Muscle of arm (tissue), 12 donors: ENCODE data around the gene CDC25C. TPM values are rescaled to one million over a fixed set of nuclear protein-coding genes. Genes with fewer than 3 reads are reported as not detected.
"Not testable (repeated sequence)": the region's sequence is repeated elsewhere in the genome, so short reads cannot be mapped to it uniquely, and the experiment has no call there.

ENCODE experiments used
- DNase-seq: peaks from one replicate; pipeline ENCODE4 v3.0.0-alpha.2; 2013
- polyA plus RNA-seq, 12 donors: library from polyadenylated mRNA; unstranded; fragments of 120-200 nt; gene quantifications; one replicate each; pipeline ENCODE4 v1.2.1, GENCODE V29; 2013; ENCODE audit not compliant: insufficient read length in 12 of 12

Gene CDC25C
- polyA plus RNA-seq, 12 donors: 1.9 to 13.0 (median 4.2) TPM; not detected in 1

DNA sequence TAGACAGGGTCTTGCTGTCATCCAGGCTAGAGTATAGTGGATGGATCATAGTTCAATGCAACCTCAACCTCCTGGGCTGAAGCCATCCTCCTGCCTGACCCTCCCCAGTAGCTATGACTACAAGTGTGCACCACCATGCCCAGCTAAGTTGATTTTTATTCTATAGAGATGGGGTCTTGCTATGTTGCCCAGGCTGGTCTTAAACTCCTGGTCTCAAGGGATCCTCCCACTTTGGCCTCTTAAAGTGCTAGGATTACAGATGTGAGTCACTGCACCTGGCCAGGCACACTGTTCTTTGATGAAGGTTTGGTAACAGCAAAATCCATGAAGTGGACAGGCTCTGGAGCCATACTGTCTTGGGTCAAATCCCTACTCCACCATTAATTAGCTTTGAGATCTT, 50.7 kb downstream of the CDC25C start:
- no peak for DNase-seq

DNA sequence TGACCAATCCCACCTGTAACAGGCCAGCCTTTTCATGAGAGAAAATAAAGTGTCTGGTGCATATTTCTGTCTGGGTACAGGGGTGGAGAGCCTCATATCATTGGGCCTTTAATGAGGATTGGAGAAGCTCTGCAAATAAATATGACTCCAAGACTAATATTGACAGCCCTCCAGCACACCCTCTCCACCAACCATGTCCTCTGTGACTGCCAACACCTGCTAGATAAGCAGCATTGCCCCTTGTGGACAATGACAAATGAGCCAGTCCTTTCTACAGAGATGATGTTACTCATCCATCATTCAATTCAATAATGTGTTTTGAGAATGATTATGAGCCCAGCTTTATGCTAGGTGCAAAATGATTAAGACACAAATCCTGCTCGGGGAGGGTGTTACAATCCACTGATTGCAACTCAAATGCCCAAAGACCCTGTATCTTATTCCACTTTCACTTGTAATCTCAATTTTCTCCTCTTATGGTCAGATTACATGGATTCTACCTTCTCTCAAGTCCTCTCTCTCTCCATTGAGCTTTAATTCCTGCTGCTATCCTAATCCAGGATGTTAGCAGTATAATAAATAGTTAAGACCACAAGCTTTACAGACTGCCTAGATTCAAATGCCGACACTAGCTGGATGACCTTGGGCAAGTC, 55.1 kb downstream of the CDC25C start:
- DNase-seq: no peak

DNA sequence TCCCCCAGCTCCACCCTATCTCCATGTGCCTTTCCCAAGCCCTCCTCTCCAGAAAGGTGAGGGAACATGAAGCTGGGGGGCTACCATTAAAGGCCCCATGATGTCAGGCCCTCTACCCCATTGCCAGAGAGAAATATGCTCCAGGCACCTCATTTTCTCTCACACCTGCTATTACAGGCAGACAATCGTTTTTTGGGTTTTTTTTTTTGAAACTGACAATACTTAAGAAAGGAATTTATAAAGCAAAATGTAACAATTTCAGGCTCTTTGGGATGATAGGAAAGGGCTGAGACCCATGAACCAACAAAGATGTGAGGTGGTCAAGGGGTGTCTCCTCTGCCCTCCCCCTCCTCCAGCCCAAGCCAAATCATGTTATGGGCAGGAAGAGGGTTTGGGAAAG, 55.7 kb downstream of the CDC25C start:
- no peak for DNase-seq

- DNase-seq: no peak
Observed at GRCh38 chr5:138275379-138275782, 56.2 kb downstream of the CDC25C start.

GRCh38 chr5:138274189-138274853, 57.3 kb downstream of the CDC25C start, which contains the start of gene GFRA3:
Gene GFRA3 (minus strand): TSS chr5:138274621. CDS start chr5:138274424, 197 bp downstream.
- peak; percentile 6 for DNase-seq

DNA sequence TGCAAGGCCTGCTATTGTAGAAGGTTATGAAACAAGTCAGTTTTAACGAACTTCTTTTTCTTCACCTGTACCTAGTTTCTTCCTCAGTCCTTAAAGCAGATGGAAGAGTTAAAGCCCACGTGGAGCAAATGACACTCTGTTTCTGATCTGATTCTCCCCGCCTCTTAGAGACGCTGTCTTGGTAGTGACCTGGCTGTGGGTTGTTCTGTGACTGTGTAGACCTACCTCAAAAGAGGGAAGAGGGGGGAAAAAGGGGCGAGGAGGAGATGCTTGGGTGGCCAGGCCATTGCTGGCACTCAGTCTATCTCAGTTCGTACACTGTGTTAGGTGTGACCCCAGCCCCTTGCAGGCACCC, 57.8 kb downstream of the CDC25C start:
- no peak for DNase-seq

DNA sequence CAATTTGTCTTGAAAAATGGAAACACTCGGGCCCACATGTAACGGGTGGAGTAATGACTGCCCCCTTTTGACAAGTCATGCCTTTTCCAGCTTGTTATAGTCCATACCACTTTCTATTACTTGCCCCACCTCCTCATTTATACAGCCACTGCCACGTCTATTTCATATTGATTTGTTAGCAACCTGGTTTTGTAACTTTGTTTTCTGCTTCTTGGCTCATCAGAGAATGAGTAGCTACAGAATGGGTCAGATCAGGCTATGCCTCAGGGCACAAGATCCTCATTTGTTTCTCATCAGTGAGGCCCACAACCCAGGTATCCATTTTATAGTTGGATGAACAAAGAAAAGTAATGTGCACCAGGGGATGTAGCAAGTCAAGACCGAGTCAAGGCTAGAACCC, 58.9 kb downstream of the CDC25C start:
- no peak for DNase-seq

DNA sequence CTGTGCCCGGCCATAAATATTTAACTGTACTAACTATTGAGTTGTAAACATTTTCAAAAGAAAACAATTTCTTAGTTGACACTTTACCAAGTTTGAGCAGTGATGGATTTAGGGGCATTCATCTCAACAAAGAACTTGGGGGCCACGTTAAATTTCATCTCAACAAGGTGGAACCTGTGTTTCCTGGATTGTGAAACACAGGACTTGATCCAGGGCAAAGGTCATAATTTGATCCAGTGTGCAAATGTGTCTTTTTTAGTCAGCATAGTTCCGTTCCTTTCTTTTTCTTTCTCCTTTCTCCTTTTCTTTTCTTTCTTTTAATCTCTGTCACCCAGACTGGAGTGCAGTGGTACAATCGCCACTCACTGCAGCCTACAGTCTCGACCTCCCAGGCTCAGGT, 60.3 kb downstream of the CDC25C start:
- no peak for DNase-seq

DNA sequence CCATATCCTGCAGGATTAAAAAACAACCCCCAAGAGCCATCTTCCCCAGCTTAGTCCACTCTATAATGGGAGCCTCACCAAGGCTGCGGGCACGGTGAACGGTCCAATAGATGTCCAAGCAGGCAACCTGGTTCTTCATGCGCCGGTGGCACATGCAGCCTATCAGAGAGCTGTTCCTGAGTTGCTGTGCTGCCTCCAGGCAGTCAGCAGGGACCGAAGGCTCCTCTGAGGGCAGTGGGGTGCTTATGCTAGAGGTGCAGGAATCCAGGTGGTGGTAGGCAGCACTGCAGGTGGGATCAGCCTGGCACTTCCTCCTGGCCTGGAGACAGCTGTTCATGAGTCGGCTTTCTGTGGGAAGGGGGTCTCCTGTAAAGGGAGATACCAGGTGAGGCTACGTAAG, 67.4 kb downstream of the CDC25C start:
- DNase-seq: no peak

- DNase-seq: no peak
Observed at GRCh38 chr5:138263581-138263980, 68.0 kb downstream of the CDC25C start.

DNA sequence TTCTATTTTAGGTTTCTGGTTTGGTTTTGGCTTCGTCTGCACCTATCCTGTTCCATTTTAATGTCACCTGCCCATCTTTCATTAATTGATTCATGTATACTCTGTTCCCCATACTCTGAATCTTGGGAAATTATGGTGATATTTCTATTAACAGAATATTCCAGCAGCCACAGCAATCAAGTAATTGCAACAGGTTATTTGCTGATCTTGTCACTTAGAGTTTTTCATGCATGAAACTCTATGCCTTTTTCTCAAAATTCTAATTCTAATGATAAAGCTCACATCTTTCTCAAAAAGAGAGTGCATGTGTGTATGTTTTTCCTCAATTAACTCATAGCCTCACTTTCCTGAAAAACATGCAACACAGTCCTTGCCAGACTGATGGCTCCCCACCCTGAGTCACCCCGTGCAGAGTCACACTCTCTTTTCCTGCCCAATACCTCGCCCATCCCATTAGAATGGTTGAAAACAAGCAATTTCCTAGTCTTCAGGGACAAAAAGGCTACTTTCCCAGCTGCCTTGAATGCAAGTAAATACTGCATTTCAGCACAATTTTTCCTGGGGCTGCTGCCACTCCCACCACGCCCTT, 72.8 kb downstream of the CDC25C start:
- DNase-seq: no peak

DNA sequence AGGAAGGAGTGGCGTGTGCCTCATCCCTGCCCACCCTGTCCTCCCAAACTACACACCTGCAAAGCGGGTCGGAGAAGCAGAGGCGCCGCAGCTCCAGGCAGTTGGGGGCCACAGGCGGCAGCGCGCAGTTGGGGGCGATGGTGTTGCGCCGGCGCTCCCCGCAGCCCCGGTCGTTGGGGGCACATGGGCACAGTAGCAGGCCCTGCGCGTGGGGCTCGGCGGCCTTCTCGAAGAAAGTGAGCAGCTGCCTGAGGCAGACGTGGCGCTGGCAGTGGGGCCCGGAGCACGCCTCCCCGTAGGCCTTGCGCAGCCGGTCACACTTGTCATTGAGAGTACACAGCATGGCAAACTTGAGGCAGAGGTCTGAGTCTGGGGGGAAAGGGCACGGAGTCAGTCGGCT, 74.0 kb downstream of the CDC25C start:
- no peak for DNase-seq

DNA sequence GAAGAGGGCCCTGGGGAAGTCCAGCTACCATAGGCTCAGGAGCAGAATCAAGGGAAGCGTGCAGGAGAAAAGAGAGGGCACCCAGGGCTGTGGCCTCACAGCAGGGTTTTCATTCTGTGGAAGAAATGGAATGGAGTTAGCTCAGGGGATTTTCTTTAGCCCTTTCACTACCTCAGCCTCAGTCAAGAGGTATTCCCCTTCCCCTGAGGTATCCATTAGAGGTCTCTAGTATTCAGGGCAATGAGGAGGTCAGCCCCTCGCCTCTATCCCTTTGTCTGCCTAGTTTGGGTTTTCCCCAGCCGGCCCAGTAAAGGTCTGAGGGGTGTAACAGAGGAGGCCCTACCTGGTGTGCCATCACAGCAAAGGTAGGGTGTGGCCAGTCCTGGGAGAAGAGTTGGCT, 78.7 kb downstream of the CDC25C start:
- DNase-seq: no peak

GRCh38 chr5:138247800-138248199, 83.8 kb downstream of the CDC25C start:
- DNase-seq: not testable (repeated sequence)

DNA sequence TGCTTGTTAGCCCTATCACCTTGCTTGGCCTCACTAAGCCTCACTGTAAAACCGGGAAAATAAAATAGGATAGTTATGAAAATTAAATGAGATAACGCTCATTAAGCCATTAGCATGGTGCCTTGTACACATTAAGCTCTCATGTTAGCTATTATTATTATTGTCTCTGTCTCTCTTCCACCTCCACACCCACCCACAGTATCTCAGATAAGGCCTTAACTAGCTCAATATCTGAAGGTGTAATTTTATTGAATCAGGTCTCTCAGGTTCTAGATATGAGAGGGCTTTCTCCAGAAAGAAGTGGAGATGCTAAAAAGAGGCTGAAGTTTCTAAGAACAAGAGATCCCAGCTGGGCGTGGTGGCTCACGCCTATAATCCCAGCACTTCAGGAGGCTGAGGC, 84.8 kb downstream of the CDC25C start:
- DNase-seq: no peak

- no peak for DNase-seq
Observed at GRCh38 chr5:138246334-138246733, 85.3 kb downstream of the CDC25C start.

DNA sequence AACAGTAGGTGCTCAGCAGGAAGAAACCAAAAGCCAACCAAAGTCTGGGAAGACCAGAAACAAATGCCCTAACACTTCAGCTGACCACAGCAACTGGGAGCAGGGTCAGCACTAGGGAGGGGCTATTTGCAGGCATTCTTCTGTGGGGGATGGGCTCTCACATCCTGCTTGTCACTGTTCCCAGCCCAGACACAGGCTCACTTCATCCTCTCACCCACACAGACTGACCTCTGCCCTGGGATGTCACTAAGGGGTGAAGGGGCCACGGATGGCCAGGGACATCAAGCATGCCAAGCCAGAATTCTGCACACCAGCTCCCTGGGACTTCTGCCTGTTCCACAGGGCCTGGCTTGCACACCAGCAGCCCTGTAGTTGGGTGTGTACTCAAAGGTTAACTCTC, 85.9 kb downstream of the CDC25C start:
- no peak for DNase-seq

- DNase-seq: no peak
Observed at GRCh38 chr5:138243794-138244193, 87.8 kb downstream of the CDC25C start.

GRCh38 chr5:138241688-138242571, 89.7 kb downstream of the CDC25C start:
- peak; percentile 24 for DNase-seq

DNA sequence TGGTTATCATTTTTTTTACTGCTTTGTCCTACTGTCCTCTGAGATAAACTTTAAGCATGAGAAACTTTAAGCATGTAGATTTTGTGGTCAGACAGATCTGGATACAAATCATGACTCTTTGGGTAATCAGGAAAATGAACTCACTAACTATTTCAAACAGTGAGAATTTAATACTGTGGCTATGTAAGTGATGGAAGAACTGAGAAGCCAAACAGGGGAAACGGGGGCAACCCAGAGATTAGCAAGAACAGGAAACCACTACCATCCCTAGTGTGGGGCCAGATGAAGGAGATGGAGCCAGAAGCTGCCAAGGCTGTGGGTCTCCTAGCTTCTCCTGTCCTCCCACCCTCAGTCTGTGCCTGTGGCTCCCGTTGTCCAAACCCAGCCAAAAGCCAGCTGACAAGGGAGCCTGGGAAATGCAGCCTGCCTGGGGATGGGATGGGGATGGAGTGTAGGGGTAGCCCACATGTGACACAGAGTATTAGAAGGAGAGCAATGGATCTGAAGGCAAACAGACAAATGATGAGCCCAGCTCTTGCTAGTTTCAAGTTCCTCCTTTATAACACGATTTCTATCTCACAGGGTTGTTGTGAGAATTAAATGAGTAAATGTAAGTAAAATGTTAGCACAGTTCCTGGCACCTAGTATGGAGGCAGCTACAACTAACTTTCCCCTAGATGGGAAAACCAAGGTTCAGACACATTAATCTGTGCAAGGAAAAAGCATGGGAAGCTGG, 90.8 kb downstream of the CDC25C start:
- no peak for DNase-seq

DNA sequence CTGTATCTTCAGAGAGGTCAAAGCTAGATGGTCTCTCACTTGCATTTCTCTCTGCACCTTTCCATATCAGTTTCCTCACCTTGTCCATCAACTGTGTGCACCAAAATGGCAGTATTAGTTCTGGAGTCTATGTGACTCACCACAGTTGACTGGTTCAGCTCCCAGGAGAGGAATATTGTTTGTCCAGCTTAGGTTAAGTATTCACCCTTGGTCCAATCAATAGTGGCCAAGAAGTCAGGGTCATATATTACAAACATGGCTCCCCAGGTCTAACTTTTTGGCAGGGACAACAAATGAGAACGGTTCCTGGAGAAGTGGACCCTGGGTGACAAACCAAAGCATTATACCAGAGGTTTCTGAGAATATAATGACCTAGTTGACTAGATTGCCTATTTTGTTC, 93.6 kb downstream of the CDC25C start:
- no peak for DNase-seq
